WTC11 (cell line): ENCODE measurements around the gene MACROH2A2.

ENCODE experiments used
- AR ChIP-seq: fragments of 250-450 bp; sonication (Bioruptor Pico); IDR thresholded peaks from 2 replicates; pipeline ENCODE4 v1.9.0; 2021; ENCODE audit warnings: mild to moderate bottlenecking
- CREB1 ChIP-seq: sonication (generic); formaldehyde crosslinking; IDR thresholded peaks from 2 replicates; pipeline ENCODE4 v1.8.0; 2023; ENCODE audit warnings: mild to moderate bottlenecking, missing genetic modification reagents
- CREM ChIP-seq: sonication (generic); formaldehyde crosslinking; IDR thresholded peaks from 2 replicates; pipeline ENCODE4 v1.8.1; 2022; ENCODE audit warnings: mild to moderate bottlenecking, missing genetic modification reagents, moderate library complexity
- CTCF ChIP-seq: fragments of 200-600 bp; IDR thresholded peaks from 2 replicates; pipeline ENCODE4 v1.8.0; 2022; ENCODE audit warnings: antibody characterized with exemption
- IRF2 ChIP-seq: sonication (generic); formaldehyde crosslinking; IDR thresholded peaks from 2 replicates; pipeline ENCODE4 v1.8.0; 2022; ENCODE audit warnings: low read depth, missing genetic modification reagents, borderline replicate concordance
- MAX ChIP-seq: sonication (generic); formaldehyde crosslinking; IDR thresholded peaks from 2 replicates; pipeline ENCODE4 v1.8.0; 2022; ENCODE audit warnings: mild to moderate bottlenecking, missing genetic modification reagents
- NFATC4 ChIP-seq: fragments of 250-450 bp; sonication (Bioruptor Pico); IDR thresholded peaks from 2 replicates; pipeline ENCODE4 v1.9.0; 2021; ENCODE audit warnings: mild to moderate bottlenecking
- NR2C2 ChIP-seq: sonication (generic); formaldehyde crosslinking; IDR thresholded peaks from 2 replicates; pipeline ENCODE4 v1.8.0; 2022; ENCODE audit warnings: mild to moderate bottlenecking, missing genetic modification reagents
- SMAD3 ChIP-seq: sonication (generic); formaldehyde crosslinking; IDR thresholded peaks from 2 replicates; pipeline ENCODE4 v1.8.0; 2022; ENCODE audit warnings: missing genetic modification reagents, mild to moderate bottlenecking, borderline replicate concordance
- TCF7 ChIP-seq: sonication (generic); formaldehyde crosslinking; IDR thresholded peaks from 2 replicates; pipeline ENCODE4 v1.8.0; 2022; ENCODE audit warnings: mild to moderate bottlenecking, low read depth, missing genetic modification reagents, moderate library complexity
- ZMAT4 ChIP-seq: fragments of 250-450 bp; sonication (Bioruptor Pico); IDR thresholded peaks from 2 replicates; pipeline ENCODE4 v1.9.0; 2021; ENCODE audit warnings: mild to moderate bottlenecking

- no peak for TF ChIP-seq CREB1 (CRISPR knock-in tag)
- no peak for TF ChIP-seq NR2C2 (CRISPR knock-in tag)
- no peak for TF ChIP-seq CTCF
- TF ChIP-seq IRF2 (CRISPR knock-in tag): no peak
- TF ChIP-seq CREM (CRISPR knock-in tag): no peak
- TF ChIP-seq TCF7 (CRISPR knock-in tag): no peak
- TF ChIP-seq AR (CRISPR knock-in tag): no peak
- TF ChIP-seq SMAD3 (CRISPR knock-in tag): no peak
- TF ChIP-seq ZMAT4: no peak
- no peak for TF ChIP-seq NFATC4 (CRISPR knock-in tag)
- TF ChIP-seq MAX (CRISPR knock-in tag): no peak
These were observed 39.7 kb downstream of the MACROH2A2 start for GRCh38 chr10:70092389-70092718.
